GM12801 (cell line): ENCODE results near the gene HSD17B4.

Source experiments
- TF ChIP-seq, protein P1 (sequence below): IDR thresholded peaks from one replicate; pipeline ENCODE4 v1.5.1; 2011; ENCODE audit warnings: control low read depth; ENCODE audit not compliant: insufficient read length; ENCODE audit errors: extremely low read depth

HSD17B4 gene, protein sequence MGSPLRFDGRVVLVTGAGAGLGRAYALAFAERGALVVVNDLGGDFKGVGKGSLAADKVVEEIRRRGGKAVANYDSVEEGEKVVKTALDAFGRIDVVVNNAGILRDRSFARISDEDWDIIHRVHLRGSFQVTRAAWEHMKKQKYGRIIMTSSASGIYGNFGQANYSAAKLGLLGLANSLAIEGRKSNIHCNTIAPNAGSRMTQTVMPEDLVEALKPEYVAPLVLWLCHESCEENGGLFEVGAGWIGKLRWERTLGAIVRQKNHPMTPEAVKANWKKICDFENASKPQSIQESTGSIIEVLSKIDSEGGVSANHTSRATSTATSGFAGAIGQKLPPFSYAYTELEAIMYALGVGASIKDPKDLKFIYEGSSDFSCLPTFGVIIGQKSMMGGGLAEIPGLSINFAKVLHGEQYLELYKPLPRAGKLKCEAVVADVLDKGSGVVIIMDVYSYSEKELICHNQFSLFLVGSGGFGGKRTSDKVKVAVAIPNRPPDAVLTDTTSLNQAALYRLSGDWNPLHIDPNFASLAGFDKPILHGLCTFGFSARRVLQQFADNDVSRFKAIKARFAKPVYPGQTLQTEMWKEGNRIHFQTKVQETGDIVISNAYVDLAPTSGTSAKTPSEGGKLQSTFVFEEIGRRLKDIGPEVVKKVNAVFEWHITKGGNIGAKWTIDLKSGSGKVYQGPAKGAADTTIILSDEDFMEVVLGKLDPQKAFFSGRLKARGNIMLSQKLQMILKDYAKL

DNA sequence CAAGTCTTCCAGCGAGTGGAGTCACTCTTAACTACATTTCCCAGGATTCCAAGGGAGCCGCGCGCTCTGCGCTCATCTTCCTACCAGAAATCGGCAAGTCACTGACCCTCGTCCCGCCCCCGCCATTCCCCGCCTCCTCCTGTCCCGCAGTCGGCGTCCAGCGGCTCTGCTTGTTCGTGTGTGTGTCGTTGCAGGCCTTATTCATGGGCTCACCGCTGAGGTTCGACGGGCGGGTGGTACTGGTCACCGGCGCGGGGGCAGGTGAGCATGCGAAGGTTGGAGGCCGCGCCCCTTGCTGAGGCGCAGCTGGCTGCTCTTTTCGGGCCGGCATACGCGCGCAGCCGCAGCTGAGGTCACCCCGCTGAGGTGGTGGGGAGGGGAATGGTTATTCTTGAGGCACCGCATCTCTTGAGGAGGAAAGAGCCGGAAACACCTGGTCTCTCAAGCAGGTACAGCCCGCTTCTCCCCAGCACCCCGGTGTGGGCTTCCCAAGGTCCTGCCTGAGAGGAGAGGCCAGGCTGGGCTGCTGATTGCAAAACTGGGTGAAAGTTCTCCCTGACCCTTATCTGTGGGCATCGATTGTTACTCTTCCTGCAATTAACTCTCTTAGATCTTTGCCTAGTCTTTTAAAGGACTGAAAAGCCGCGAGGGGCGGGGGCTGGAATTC lies at the start of gene HSD17B4:
TSS of gene HSD17B4 (plus strand) at position 125 of the 667 bp plus-strand sequence. CDS start at position 204, 79 bp downstream.
- TF ChIP-seq, protein P1, sequence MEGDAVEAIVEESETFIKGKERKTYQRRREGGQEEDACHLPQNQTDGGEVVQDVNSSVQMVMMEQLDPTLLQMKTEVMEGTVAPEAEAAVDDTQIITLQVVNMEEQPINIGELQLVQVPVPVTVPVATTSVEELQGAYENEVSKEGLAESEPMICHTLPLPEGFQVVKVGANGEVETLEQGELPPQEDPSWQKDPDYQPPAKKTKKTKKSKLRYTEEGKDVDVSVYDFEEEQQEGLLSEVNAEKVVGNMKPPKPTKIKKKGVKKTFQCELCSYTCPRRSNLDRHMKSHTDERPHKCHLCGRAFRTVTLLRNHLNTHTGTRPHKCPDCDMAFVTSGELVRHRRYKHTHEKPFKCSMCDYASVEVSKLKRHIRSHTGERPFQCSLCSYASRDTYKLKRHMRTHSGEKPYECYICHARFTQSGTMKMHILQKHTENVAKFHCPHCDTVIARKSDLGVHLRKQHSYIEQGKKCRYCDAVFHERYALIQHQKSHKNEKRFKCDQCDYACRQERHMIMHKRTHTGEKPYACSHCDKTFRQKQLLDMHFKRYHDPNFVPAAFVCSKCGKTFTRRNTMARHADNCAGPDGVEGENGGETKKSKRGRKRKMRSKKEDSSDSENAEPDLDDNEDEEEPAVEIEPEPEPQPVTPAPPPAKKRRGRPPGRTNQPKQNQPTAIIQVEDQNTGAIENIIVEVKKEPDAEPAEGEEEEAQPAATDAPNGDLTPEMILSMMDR: no peak

DNA sequence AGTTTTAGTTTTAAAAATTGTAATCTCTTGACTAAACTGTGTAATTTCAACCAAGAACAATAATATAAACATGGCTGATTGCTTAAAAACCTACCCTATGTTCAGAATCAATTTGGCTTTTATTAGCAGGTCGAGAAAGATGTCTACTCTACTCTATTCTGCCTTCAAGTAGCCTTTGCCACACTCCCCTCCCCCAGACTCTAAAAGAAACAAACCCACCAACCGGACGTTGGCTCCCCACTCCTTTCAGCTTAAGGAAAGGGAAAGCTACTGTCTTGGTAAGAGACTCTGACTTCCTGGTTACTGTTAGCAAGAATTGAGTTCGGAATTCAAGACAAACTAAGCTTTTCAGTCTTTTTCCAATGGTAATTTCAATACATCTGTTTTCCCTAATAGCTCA lies 49.7 kb upstream of the HSD17B4 start:
- TF ChIP-seq, protein P1: no peak

DNA sequence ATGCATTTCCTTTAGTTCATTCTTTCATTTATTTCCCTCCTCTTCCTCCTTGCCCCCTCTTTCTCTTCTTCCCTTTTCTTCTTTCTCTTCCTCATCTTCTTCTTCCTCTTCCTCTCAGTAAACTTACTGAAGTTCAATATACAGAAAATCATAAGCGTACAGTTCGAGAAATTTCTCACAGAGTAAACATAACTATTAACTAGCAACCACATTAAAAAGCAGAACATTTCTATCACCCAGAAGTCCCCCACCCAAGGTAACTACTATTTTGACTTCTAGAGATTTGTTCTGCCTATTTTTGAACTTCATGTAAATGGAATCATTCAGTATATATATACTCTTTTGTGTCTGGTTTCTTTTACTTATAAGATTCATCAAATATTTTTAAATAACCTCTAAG lies 48.3 kb upstream of the HSD17B4 start:
- TF ChIP-seq, protein P1: no peak

DNA sequence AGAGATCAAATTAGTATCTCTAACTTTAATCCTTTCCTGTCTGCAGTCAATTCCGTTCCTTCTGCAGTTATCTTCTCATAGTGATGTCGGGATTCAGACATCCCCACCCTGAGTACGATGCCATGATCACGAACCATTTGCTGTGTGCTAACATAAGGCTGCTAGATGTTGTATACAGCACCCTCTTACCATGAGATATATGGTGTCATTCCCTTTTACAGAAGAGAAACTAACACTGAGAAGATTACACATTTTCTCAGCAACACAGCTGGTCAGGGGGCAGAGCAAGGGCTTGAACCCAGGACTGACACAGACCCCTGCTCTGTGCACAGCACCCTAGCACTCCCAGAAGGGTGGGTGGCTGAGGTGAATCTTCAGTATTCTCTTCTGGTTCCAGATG lies 46.9 kb upstream of the HSD17B4 start:
- TF ChIP-seq, protein P1: no peak

DNA sequence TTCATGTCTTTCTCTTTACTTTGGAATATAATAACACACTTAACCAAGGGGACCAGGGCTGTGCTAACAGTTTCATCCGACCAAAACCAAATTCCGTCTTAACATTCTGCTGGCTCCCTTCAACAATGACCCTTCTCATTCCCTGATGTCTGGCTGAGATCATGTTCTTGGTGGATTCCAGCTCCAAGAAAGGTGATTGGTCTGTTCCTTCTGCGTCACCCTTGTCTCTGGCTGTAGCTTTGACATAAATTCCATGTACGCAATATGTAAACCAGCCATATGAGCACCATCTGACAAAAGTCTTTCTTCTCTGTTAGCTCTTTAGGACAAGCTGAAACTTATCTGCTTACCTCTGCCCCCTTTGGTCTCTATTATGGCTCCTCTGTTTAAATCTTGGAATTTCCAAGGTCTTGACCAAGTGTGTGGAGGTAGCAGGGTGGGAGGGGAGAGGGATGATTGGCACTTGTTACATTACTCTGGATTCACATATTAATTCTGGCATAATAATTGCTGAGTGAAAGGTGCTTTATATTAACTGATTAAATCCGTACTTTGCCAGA lies 45.7 kb upstream of the HSD17B4 start:
- TF ChIP-seq, protein P1: no peak

DNA sequence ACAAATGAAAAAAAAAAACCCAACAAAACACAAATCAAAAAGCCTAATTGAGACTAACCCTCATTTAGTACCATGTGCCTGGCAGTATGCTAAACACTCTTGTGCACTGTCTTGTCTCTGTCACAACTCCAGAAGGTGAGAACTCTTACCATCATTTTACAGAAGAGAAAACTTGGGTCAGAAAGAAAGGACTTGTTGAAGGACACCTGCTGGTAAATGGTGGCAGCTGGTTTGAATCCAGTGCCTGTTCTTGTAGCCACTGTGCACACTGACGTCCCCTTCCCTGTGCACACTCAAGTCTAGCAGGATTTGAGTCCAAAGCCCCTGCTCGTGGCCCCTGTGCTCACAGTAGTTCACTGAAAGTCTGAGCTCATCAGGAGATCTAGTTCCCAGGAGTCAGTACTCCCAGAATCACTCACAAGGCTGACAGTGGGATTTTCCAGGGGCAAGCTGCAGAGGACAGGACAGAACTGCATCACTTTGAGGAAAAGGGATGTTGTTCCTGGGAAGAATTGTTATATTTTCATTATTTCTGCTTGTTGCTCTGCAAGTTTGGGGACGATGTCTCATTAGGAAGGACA lies 43.0 kb upstream of the HSD17B4 start:
- TF ChIP-seq, protein P1: no peak
